DND-41 (cell line): ENCODE measurements around the gene CLDN11.

Experiments used
- ATAC-seq: fragments of 200-7000 bp; cut with Tn5 transposase; 3 replicates; pipeline ENCODE4 v1.9.1; 2021; ENCODE audit warnings: low read depth; ENCODE audit not compliant: insufficient read depth
- DNase-seq: peaks from one replicate; pipeline ENCODE4 v3.0.0-alpha.2; 2020
- H2AFZ ChIP-seq: 2 replicates; pipeline ENCODE4 v1.6.0; 2012; ENCODE audit warnings: low read depth, low read length
- H3K27ac ChIP-seq: 2 replicates; pipeline ENCODE4 v1.5.1; 2012; ENCODE audit warnings: low read length, inconsistent platforms
- H3K27me3 ChIP-seq: fragments of 200-600 bp; sonication (generic); 2 replicates; pipeline ENCODE4 v1.6.0; 2012; ENCODE audit warnings: low read length, mild to moderate bottlenecking, inconsistent platforms; ENCODE audit not compliant: insufficient read depth, poor library complexity
- H3K36me3 ChIP-seq: 2 replicates; pipeline ENCODE4 v1.5.1; 2012; ENCODE audit warnings: low read length, inconsistent platforms; ENCODE audit not compliant: insufficient read depth
- H3K4me1 ChIP-seq: 2 replicates; pipeline ENCODE4 v1.5.1; 2012; ENCODE audit warnings: mild to moderate bottlenecking, low read length; ENCODE audit not compliant: insufficient read depth
- H3K4me2 ChIP-seq: 2 replicates; pipeline ENCODE4 v1.6.0; 2012; ENCODE audit warnings: mild to moderate bottlenecking, moderate library complexity, low read length, inconsistent platforms; ENCODE audit not compliant: insufficient read depth
- H3K4me3 ChIP-seq, 2 experiments: fragments of 200-600 bp in 1 of 2; shearing (Covaris generic) in 1 of 2; 2 replicates each; pipeline ENCODE4 v1.5.1; 2012 to 2016; ENCODE audit warnings: inconsistent platforms in 2 of 2, low read length in 2 of 2, mild to moderate bottlenecking in 2 of 2, low read depth in 1 of 2, moderate library complexity in 1 of 2
- H3K79me2 ChIP-seq: 2 replicates; pipeline ENCODE4 v1.6.0; 2012; ENCODE audit warnings: low read length, inconsistent platforms; ENCODE audit not compliant: insufficient read depth
- H3K9ac ChIP-seq: 2 replicates; pipeline ENCODE4 v1.6.0; 2012; ENCODE audit warnings: low read depth, mild to moderate bottlenecking, inconsistent platforms, low read length, moderate library complexity
- H3K9me3 ChIP-seq: 2 replicates; pipeline ENCODE4 v1.5.1; 2012; ENCODE audit warnings: low read length, moderate library complexity, mild to moderate bottlenecking, inconsistent platforms; ENCODE audit not compliant: insufficient read depth, severe bottlenecking
- H4K20me1 ChIP-seq: 2 replicates; pipeline ENCODE4 v1.6.0; 2012; ENCODE audit warnings: low read length; ENCODE audit not compliant: insufficient read depth
- EZH2 ChIP-seq: IDR thresholded peaks from 3 replicates; pipeline ENCODE4 v1.6.1; 2012; ENCODE audit warnings: borderline replicate concordance, low read depth, mild to moderate bottlenecking, moderate library complexity, low read length, inconsistent platforms; ENCODE audit not compliant: severe bottlenecking
- TF ChIP-seq, protein P1 (sequence below): IDR thresholded peaks from 2 replicates; pipeline ENCODE4 v1.5.1; 2012; ENCODE audit warnings: borderline replicate concordance, low read length, moderate library complexity, mild to moderate bottlenecking; ENCODE audit not compliant: poor library complexity, severe bottlenecking; ENCODE audit errors: extremely low read depth

CLDN11 gene

DNA sequence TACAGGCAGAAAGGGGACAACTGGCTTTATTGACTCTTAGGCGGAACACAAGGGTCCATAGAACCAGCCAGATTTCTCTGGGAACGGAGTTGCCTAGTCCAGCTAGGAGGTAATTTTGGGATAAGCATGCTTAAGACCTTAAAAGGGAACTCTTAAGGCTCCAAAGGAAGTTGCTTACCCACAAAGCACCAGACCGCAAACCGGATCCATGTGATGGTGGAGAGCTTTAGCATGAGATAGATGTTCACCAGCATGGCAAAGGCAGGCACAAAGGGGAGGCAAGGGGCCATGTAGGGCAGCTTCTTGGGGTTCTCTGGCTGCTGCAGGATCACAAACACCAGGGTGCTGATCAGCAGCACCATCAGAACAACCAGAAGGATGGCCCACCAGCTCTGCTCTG is 61.4 kb downstream of the CLDN11 start:
- Histone ChIP-seq H3K27ac (no peak overlapping the region), H3K4me1 (no peaks in the 10 kb centered on the region), H3K79me2 (no peaks in the 10 kb centered on the region), H3K4me3 (no peak overlapping the region), H3K27me3 (no peaks in the 10 kb centered on the region), H4K20me1 (no peaks in the 10 kb centered on the region; the same call in 1 of the 2 replicates), H3K9ac (no peak overlapping the region), H3K4me2 (no peak overlapping the region), H3K9me3 (no peaks in the 10 kb centered on the region), H2AFZ (no peak overlapping the region), H3K36me3 (no peaks in the 10 kb centered on the region)
- ATAC-seq (no peak), DNase-seq (no peak)
- TF ChIP-seq, protein P1, sequence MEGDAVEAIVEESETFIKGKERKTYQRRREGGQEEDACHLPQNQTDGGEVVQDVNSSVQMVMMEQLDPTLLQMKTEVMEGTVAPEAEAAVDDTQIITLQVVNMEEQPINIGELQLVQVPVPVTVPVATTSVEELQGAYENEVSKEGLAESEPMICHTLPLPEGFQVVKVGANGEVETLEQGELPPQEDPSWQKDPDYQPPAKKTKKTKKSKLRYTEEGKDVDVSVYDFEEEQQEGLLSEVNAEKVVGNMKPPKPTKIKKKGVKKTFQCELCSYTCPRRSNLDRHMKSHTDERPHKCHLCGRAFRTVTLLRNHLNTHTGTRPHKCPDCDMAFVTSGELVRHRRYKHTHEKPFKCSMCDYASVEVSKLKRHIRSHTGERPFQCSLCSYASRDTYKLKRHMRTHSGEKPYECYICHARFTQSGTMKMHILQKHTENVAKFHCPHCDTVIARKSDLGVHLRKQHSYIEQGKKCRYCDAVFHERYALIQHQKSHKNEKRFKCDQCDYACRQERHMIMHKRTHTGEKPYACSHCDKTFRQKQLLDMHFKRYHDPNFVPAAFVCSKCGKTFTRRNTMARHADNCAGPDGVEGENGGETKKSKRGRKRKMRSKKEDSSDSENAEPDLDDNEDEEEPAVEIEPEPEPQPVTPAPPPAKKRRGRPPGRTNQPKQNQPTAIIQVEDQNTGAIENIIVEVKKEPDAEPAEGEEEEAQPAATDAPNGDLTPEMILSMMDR = no peak
- no peak for TF ChIP-seq EZH2

DNA sequence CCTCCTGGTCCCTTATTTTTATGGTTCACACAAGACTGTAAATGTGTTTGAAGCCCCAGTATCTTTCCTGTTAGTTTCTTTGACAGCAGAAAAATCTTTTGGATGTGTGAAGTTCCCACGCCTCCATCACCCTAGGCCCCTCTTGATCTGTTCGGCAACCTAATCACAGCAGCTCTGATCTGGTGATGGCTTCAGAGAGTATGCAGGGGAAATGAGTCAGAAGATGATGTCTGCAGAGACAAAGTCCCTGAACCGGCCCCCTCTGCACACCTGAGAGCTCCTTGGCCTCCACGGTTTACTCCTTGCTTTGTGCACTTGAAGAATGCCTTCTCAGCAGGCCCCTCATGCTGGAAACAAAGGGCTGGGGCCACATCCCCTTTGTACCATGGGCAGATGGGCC is 63.5 kb downstream of the CLDN11 start:
- Histone ChIP-seq H4K20me1 (no peaks in the 10 kb centered on the region; the same call in 1 of the 2 replicates), H3K9me3 (no peaks in the 10 kb centered on the region), H3K79me2 (no peaks in the 10 kb centered on the region), H3K27ac (no peak overlapping the region), H2AFZ (no peak overlapping the region), H3K4me3 (no peak overlapping the region), H3K27me3 (no peaks in the 10 kb centered on the region), H3K9ac (no peak overlapping the region), H3K36me3 (no peaks in the 10 kb centered on the region), H3K4me2 (no peak overlapping the region), H3K4me1 (no peaks in the 10 kb centered on the region)
- DNase-seq (no peak), ATAC-seq (no peak)
- TF ChIP-seq, protein P1 = no peak

DNA sequence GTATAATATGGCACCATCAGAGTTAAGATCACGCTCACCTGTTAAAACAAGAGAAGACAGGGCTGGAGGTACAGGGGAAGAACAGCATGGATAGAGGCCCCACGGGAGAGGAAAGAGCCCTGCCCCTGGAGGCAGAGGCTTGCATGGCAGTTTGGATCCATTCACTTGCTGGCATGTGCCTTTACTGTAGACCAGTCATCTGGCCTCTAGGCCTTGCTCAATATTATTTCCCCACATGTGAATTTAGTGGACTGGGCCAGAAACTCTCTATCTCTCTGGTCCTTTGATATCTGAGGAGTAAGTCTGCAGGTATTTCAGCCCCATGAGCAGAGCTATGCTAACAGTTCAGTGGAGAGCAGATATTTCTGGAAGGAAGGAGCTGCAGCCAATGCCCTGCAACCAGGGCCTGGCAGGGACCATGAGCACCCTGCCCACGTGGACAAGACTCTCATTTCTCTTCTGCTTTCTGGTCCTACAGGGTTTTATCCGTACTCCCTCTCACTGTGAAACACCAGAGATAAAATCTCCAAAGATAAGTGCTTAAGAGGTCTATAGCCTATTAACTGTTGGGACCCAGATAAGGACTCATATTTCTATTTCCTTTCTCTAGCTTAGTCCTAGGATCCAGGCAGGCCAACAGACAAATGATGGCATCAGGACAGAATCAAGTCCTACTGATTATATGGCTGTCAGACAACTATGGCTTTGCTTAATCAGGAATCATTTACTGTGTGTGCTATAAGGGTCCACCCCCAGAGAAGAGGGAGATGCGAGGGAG is 65.0 kb downstream of the CLDN11 start:
- TF ChIP-seq EZH2 = no peak
- TF ChIP-seq, protein P1 = peak; percentile 40
- H3K27ac ChIP-seq = no peak overlapping the region
- H3K36me3 ChIP-seq = no peaks in the 10 kb centered on the region
- no peak overlapping the region for H3K4me3 ChIP-seq
- no peak for ATAC-seq
- no peak overlapping the region for H3K4me2 ChIP-seq
- DNase-seq = no peak
- H3K9ac ChIP-seq = no peak overlapping the region
- no peaks in the 10 kb centered on the region for H3K9me3 ChIP-seq
- no peak overlapping the region for H2AFZ ChIP-seq
- H3K27me3 ChIP-seq = no peaks in the 10 kb centered on the region
- no peaks in the 10 kb centered on the region for H3K4me1 ChIP-seq
- no peaks in the 10 kb centered on the region for H3K79me2 ChIP-seq
- H4K20me1 ChIP-seq = no peaks in the 10 kb centered on the region; the same call in 1 of the 2 replicates
